Stimulated activated CD4-positive, alpha-beta T cell treated with anti-CD3 and anti-CD28 coated beads, Interleukin-2, amount 100 ng/mL, for 48 hours (primary cell): ENCODE measurements around the gene UBE2Z.

Experiments
- DNase-seq, 2 donors: peaks; one replicate each; pipeline ENCODE4 v3.0.0-alpha.2; 2020

The UBE2Z gene

DNA sequence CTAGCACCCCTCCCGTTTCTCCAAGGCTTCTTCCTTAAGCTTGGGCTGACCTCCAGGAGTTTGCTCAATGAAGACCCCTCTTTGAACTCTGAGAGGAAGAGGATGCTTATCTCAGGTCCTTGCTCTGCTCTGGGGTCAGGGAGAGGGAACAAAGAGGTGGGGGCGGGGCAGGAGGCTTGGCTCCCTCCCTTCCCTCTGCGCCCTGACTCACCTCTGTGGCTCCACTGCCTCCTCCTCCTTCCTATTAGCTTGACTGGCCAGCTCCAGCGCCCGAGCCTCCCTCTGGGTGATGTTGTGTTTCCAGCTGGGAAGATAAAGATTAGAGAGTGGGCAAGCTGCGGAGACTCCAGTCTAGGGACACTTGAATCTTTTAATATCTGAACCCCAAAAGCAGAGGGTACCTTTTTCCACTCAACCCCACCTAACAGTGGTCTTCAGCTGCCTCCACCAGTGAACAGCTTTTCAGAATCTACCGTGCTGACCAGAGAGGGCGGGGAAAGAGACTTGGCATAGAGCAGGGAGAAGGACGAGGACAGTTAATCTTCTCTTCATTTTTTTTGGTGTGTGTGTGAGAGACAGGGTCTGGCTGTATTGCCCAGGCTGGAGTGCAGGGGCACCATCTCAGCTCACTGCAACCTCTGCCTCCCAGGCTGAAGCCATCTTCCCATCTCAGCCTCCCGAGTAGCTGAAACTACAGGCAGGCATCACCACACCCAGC lies 53.5 kb downstream of the UBE2Z start:
- DNase-seq = no peak

DNA sequence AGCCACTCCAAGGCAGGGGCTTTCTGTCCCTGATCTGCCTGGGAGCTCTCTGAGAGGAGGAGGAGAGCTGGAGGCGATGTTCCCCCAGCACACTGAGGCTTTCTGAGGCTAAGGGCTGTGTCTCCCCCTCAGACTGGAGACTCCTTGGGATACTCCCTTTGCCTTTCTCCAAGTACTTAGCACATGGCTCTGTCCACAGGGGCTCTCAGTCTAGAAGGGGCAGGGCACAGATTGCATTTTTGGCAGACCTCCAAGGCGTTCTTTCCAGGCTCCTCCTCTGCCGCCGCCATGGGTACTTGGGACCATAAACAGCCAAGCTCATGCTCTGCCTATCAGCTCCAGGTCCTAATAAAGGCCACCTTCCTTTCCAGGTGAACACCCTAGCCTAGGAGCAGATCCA lies 62.0 kb downstream of the UBE2Z start:
- no peak for DNase-seq

DNA sequence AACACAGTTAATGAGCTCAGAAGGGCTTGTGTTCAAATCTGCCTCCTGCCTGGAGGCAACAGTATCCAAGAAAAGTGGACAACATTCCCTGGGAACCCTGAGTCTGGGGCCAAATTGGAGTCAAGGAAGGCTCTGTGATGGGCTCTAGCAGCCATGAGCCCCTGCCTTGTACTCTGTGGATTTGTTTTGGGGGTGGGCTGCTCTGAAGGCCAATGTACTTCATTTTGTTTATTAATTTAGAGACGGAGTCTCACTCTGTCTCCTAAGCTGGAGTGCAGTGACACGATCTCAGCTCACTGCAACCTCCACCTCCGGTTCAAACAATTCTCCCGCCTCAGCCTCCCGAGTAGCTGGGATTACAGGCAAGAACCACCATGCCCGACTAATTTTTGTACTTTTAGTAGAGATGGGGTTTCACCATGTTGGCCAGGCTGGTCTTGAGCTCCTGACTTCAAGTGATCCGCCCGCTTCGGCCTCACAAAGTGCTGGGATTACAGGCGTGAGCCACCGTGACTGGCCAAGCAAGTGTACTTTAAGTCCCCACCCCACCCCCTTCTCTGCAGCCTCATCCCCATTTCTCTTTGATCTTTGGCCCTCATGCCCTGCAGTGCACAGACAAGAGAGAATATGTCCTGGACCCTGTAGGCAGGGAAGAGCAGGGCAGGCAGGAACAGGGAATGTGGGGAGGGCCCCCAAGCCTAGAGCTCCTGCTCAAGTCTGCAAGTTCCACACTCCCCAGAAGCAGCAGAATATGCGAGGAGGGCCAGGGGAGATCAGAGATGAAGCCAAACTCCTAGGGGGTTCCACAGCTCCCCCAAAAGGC lies 62.9 kb downstream of the UBE2Z start:
- DNase-seq = no peak

DNA sequence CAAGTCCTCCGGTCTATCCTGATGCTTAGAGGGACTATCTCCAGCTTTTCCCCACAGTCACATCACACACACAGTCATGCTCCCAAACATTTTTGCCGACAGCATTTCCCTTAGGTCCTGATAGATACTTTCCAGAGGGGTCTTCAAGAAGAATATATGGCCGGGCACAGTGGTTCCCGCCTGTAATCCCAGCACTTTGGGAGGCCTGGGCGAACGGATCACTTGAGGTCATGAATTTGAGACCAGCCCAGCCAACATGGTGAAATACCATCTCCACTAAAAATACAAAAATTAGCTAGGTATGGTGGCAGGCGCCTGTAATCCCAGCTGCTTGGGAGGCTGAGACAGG lies 64.5 kb downstream of the UBE2Z start:
- no peak for DNase-seq

DNA sequence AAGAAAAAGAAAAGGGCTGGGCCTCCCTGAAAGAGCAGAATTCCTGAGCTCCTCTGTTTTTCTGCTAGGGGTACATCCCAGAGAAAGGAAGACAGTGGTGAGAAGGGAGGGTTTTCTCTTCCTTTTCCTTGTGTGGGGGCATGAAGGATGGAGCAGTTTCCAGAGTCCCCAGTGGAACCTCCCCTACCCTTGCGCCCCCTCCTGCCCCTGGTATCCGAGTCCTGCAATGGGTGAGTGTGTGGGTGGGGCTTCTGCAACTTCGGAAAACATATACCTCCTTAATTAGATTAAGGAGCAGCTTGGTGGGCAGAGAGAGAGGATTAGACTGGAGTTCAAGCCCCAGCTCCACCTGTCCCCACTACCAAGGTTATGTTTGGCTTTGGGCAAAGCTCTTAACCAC lies 65.6 kb downstream of the UBE2Z start:
- no peak for DNase-seq
